ENCODE measurements around the gene OSBPL3. TPM values are rescaled to one million over a fixed set of nuclear protein-coding genes. Genes with fewer than 3 reads are reported as not detected.

The OSBPL3 gene
- total RNA-seq, 1 experiment from 2014 or later, result 45.1 TPM

DNA sequence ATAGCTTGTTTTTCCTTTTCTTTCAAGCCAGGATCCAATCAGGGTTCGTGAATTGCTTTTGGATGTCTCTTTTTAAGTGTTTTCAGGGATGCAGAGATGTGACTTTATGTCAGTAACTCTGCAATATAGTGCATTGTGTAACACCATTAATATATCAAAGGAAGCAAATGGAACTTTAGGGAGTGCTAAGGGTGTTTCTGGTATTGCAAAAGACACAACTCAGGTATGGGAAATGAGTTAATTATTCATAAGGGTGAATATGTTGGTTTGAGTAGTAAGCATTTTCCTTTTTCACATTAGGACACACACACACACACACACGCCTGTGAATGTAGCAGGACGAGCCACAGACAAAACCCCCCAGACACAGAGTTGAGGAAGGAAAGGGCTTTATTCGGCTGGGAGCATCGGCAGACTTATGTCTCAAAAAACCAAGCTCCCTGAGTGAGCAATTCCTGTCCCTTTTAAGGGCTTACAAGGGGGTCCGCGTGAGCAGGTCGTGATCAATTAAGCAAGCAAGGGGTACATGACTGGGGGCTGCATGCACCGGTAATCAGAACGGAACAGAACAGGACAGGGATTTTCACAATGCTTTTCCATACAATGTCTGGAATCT is 190.9 kb downstream of the OSBPL3 start:
- H3K9me3 ChIP-seq, result no peaks in the 10 kb centered on the region; the same call in 1 of the 2 replicates
- CTCF ChIA-PET, result no interaction called here
- POLR2A ChIA-PET, result interaction anchor here (0.8 kb wide), 1 partner anchor 48 kb away, joined by 3 read pairs; no protein-coding TSS in a partner anchor

DNA sequence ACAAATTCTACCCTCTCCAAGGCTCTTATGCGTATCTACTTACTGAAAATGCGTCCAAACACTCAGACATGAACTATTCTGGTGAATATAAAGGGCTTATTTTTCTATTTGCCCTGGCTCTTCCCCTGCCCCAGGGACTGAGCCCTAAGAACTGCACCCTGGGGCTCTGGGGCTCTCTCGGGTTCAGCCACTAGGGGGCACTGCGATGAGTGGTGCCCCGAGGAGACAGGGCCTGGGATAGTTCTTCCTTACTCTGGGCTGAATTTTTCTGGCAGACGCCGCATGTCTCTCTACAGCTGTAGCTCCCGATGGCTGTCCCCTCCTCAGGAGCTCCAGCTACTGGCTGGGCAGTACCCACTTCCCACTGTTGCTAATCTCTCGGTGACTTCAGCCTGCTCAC is 191.9 kb downstream of the OSBPL3 start:
- Mint-ChIP-seq H3K36me3 (ENCODE audit: insufficient read depth, unreplicated experiment) (peaks cover 5% of the 10 kb centered on the region), H3K9me3 (ENCODE audit: unreplicated experiment) (peaks cover 19% of the 10 kb centered on the region), H3K27me3 (ENCODE audit: insufficient read depth, unreplicated experiment) (no peaks in the 10 kb centered on the region), H3K4me3 (ENCODE audit: unreplicated experiment) (no peak overlapping the region), H3K27ac (ENCODE audit: unreplicated experiment) (no peak overlapping the region), H3K4me1 (ENCODE audit: low read depth, unreplicated experiment) (peaks cover 8% of the 10 kb centered on the region)
- H3K9me3 ChIP-seq, result no peaks in the 10 kb centered on the region; the same call in 1 of the 2 replicates
- peaks cover 1% of the 10 kb centered on the region; the same call in 1 of the 2 replicates for H3K36me3 ChIP-seq (ENCODE audit: control insufficient read depth, insufficient read depth, low read length)
- BruUV-seq (replicated peaks), result no TSS peak
- ChIA-PET CTCF (no interaction called here), POLR2A (no interaction called here)
- no peak overlapping the region for H3K4me3 ChIP-seq (ENCODE audit: low read depth, low read length)
- intact Hi-C loops (cut with micrococcal nuclease; ENCODE audit: unreplicated experiment), result no loop called here
- no peaks in the 10 kb centered on the region for H3K27me3 ChIP-seq (replicated peaks; ENCODE audit: control insufficient read depth, insufficient read depth, low read length)
- TF ChIP-seq, protein P1, sequence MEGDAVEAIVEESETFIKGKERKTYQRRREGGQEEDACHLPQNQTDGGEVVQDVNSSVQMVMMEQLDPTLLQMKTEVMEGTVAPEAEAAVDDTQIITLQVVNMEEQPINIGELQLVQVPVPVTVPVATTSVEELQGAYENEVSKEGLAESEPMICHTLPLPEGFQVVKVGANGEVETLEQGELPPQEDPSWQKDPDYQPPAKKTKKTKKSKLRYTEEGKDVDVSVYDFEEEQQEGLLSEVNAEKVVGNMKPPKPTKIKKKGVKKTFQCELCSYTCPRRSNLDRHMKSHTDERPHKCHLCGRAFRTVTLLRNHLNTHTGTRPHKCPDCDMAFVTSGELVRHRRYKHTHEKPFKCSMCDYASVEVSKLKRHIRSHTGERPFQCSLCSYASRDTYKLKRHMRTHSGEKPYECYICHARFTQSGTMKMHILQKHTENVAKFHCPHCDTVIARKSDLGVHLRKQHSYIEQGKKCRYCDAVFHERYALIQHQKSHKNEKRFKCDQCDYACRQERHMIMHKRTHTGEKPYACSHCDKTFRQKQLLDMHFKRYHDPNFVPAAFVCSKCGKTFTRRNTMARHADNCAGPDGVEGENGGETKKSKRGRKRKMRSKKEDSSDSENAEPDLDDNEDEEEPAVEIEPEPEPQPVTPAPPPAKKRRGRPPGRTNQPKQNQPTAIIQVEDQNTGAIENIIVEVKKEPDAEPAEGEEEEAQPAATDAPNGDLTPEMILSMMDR (IDR thresholded peaks at IDR 0.05; ENCODE audit: insufficient read depth in 1 of 2, low read depth in 1 of 2, low read length in 1 of 2, severe bottlenecking in 1 of 2, unreplicated experiment in 1 of 2), result peak; percentile 35 to 70
- no peak for DNase-seq
- H3K4me1 ChIP-seq, result peaks cover 20% of the 10 kb centered on the region; the same call in 1 of the 2 replicates

More for the DNA sequence above, 190.9 kb downstream of the OSBPL3 start:
- H3K4me3 Mint-ChIP-seq (ENCODE audit: unreplicated experiment), result no peak overlapping the region
- no TSS peak for BruUV-seq (replicated peaks)
- H3K27me3 ChIP-seq (replicated peaks; ENCODE audit: control insufficient read depth, insufficient read depth, low read length), result no peaks in the 10 kb centered on the region
- H3K36me3 Mint-ChIP-seq (ENCODE audit: insufficient read depth, unreplicated experiment), result peaks cover 8% of the 10 kb centered on the region
- peaks cover 13% of the 10 kb centered on the region for H3K4me1 Mint-ChIP-seq (ENCODE audit: low read depth, unreplicated experiment)
- H3K27ac Mint-ChIP-seq (ENCODE audit: unreplicated experiment), result no peak overlapping the region
- DNase-seq, result no peak
- intact Hi-C loops (cut with micrococcal nuclease; ENCODE audit: unreplicated experiment), result loop anchor here (1.0 kb wide), 1 partner anchor 48 kb away; no protein-coding TSS in a partner anchor
- peaks cover 23% of the 10 kb centered on the region for H3K4me1 ChIP-seq
- H3K27me3 Mint-ChIP-seq (ENCODE audit: insufficient read depth, unreplicated experiment), result no peaks in the 10 kb centered on the region
- H3K36me3 ChIP-seq (ENCODE audit: control insufficient read depth, insufficient read depth, low read length), result peaks cover 1% of the 10 kb centered on the region; the same call in 1 of the 2 replicates
- H3K9me3 Mint-ChIP-seq (ENCODE audit: unreplicated experiment), result peaks cover 19% of the 10 kb centered on the region
- no peak overlapping the region for H3K4me3 ChIP-seq (ENCODE audit: low read depth, low read length)
- TF ChIP-seq, protein P1 (IDR thresholded peaks at IDR 0.05; ENCODE audit: insufficient read depth in 1 of 2, low read depth in 1 of 2, low read length in 1 of 2, severe bottlenecking in 1 of 2, unreplicated experiment in 1 of 2), result no peak

DNA sequence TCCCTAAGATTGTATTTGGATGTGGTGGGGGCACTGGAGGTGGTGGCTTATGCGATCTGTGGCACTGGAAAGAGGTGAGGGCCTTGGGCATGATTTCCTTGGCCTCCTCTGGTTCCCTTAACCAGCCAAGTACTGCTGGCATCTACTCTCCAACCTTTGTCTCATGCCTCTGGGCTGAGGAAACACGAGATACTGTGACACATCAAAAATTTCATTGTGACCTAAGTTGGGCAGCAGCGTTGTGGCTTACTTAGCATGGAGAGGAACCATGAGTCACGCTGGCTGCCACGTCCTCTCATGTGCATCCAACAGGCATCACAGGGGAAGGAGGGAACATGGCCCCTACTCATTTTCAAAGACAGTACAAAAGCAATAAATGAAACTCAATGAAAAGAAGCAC is 193.0 kb downstream of the OSBPL3 start:
- peaks cover 8% of the 10 kb centered on the region for H3K4me1 Mint-ChIP-seq (ENCODE audit: low read depth, unreplicated experiment)
- Histone ChIP-seq H3K36me3 (ENCODE audit: control insufficient read depth, insufficient read depth, low read length) (peaks cover 1% of the 10 kb centered on the region; the same call in 1 of the 2 replicates), H3K4me3 (ENCODE audit: low read depth, low read length) (no peak overlapping the region), H3K9me3 (no peaks in the 10 kb centered on the region; the same call in 1 of the 2 replicates), H3K4me1 (peaks cover 20% of the 10 kb centered on the region; the same call in 1 of the 2 replicates), H3K27me3 (replicated peaks; ENCODE audit: control insufficient read depth, insufficient read depth, low read length) (no peaks in the 10 kb centered on the region)
- no peak overlapping the region for H3K27ac Mint-ChIP-seq (ENCODE audit: unreplicated experiment)
- H3K27me3 Mint-ChIP-seq (ENCODE audit: insufficient read depth, unreplicated experiment), result no peaks in the 10 kb centered on the region
- intact Hi-C loops (cut with micrococcal nuclease; ENCODE audit: unreplicated experiment), result no loop called here
- TF ChIP-seq, protein P1 (IDR thresholded peaks at IDR 0.05; ENCODE audit: insufficient read depth in 1 of 2, low read depth in 1 of 2, low read length in 1 of 2, severe bottlenecking in 1 of 2, unreplicated experiment in 1 of 2), result no peak
- peaks cover 5% of the 10 kb centered on the region for H3K36me3 Mint-ChIP-seq (ENCODE audit: insufficient read depth, unreplicated experiment)
- DNase-seq, result no peak
- no peak overlapping the region for H3K4me3 Mint-ChIP-seq (ENCODE audit: unreplicated experiment)
- H3K9me3 Mint-ChIP-seq (ENCODE audit: unreplicated experiment), result peaks cover 19% of the 10 kb centered on the region
- POLR2A ChIA-PET, result no interaction called here
- CTCF ChIA-PET, result no interaction called here
- no TSS peak for BruUV-seq (replicated peaks)
